ENCODE measurements around the gene LTB4R.

- TF ChIP-seq CTCF (conservative IDR thresholded peaks at IDR 0.05 in 1 of 2, IDR thresholded peaks at IDR 0.05 in 1 of 2; ENCODE audit: extremely low read depth in 1 of 2, insufficient read depth in 1 of 2, low read depth in 1 of 2, low read length in 2 of 2) (no peak), EZH2 (IDR thresholded peaks at IDR 0.05; ENCODE audit: borderline replicate concordance, low read length) (no peak)
Measured at GRCh38 chr14:24300326-24300980, 10.8 kb upstream of the LTB4R start.

All from mammary epithelial cell (primary cell).